ENCODE results near the gene PNPLA2. TPM values are rescaled to one million over a fixed set of nuclear protein-coding genes. Genes with fewer than 3 reads are reported as not detected.
A peak's percentile ranks its signal among the peaks of the same experiment; 100 is the strongest.

PNPLA2 gene
- total and polyA plus RNA-seq, 9 donors = 9.0 to 46.1 (median 28.0) TPM

GRCh38 chr11:819943-820649, 1.4 kb downstream of the PNPLA2 start:
- Histone ChIP-seq H3K4me1 (ENCODE audit: control insufficient read depth, insufficient read depth, low read length) (peaks cover 48% of the 10 kb centered on the region), H3K27ac (ENCODE audit: low read length) (peak overlapping the region; percentile 42), H3K4me3 (ENCODE audit: low read length) (peak overlapping the region; percentile 73), H3K9me3 (replicated peaks; ENCODE audit: control insufficient read depth, low read depth, low read length) (no peaks in the 10 kb centered on the region), H3K36me3 (ENCODE audit: control insufficient read depth, insufficient read depth, low read length) (peaks cover 27% of the 10 kb centered on the region), H3K27me3 (ENCODE audit: control insufficient read depth, insufficient read depth, low read length) (no peaks in the 10 kb centered on the region)
- DNase-seq = peak; percentile 80
- whole genome bisulfite sequencing (ENCODE audit: insufficient coverage) = 4% methylated on average over 46 of the region's 47 CpGs

- Histone ChIP-seq H3K27me3 (ENCODE audit: control insufficient read depth, insufficient read depth, low read length) (peaks cover 6% of the 10 kb centered on the region), H3K9me3 (replicated peaks; ENCODE audit: control insufficient read depth, low read depth, low read length) (no peaks in the 10 kb centered on the region), H3K36me3 (ENCODE audit: control insufficient read depth, insufficient read depth, low read length) (peaks cover 23% of the 10 kb centered on the region), H3K4me1 (ENCODE audit: control insufficient read depth, insufficient read depth, low read length) (peaks cover 55% of the 10 kb centered on the region), H3K27ac (ENCODE audit: low read length) (peak overlapping the region; percentile 38), H3K4me3 (ENCODE audit: low read length) (peak overlapping the region; percentile 73)
- 55% methylated on average over 9 of the region's 11 CpGs for whole genome bisulfite sequencing (ENCODE audit: insufficient coverage)
- DNase-seq = peak; percentile 64
Measured at GRCh38 chr11:820655-821511, 2.2 kb downstream of the PNPLA2 start.

GRCh38 chr11:821512-822371, 3.0 kb downstream of the PNPLA2 start:
- peak; percentile 55 for DNase-seq
- Histone ChIP-seq H3K27ac (ENCODE audit: low read length) (no peak overlapping the region), H3K9me3 (replicated peaks; ENCODE audit: control insufficient read depth, low read depth, low read length) (no peaks in the 10 kb centered on the region), H3K4me1 (ENCODE audit: control insufficient read depth, insufficient read depth, low read length) (peaks cover 64% of the 10 kb centered on the region), H3K4me3 (ENCODE audit: low read length) (no peak overlapping the region), H3K36me3 (ENCODE audit: control insufficient read depth, insufficient read depth, low read length) (peaks cover 23% of the 10 kb centered on the region), H3K27me3 (ENCODE audit: control insufficient read depth, insufficient read depth, low read length) (peaks cover 11% of the 10 kb centered on the region)
- 85% methylated on average over 8 of the region's 22 CpGs for WGBS (ENCODE audit: insufficient coverage)

GRCh38 chr11:823441-824291, 5.0 kb downstream of the PNPLA2 start:
- Histone ChIP-seq H3K36me3 (ENCODE audit: control insufficient read depth, insufficient read depth, low read length) (peaks cover 23% of the 10 kb centered on the region), H3K27ac (ENCODE audit: low read length) (no peak overlapping the region), H3K27me3 (ENCODE audit: control insufficient read depth, insufficient read depth, low read length) (peaks cover 19% of the 10 kb centered on the region), H3K4me1 (ENCODE audit: control insufficient read depth, insufficient read depth, low read length) (peaks cover 79% of the 10 kb centered on the region), H3K9me3 (replicated peaks; ENCODE audit: control insufficient read depth, low read depth, low read length) (no peaks in the 10 kb centered on the region), H3K4me3 (ENCODE audit: low read length) (no peak overlapping the region)
- no peak for DNase-seq
- 81% methylated on average over 35 of the region's 53 CpGs for WGBS (ENCODE audit: insufficient coverage)

GRCh38 chr11:824292-824880, 5.7 kb downstream of the PNPLA2 start:
- WGBS (ENCODE audit: insufficient coverage) = 50% methylated on average over 58 of the region's 59 CpGs
- H3K4me3 ChIP-seq (ENCODE audit: low read length) = no peak overlapping the region

GRCh38 chr11:824942-825341, 6.2 kb downstream of the PNPLA2 start:
- DNase-seq = no peak
- Histone ChIP-seq H3K4me3 (ENCODE audit: low read length) (no peak overlapping the region), H3K9me3 (replicated peaks; ENCODE audit: control insufficient read depth, low read depth, low read length) (no peaks in the 10 kb centered on the region), H3K27ac (ENCODE audit: low read length) (peak overlapping the region; percentile 71), H3K27me3 (ENCODE audit: control insufficient read depth, insufficient read depth, low read length) (peaks cover 31% of the 10 kb centered on the region), H3K36me3 (ENCODE audit: control insufficient read depth, insufficient read depth, low read length) (peaks cover 23% of the 10 kb centered on the region), H3K4me1 (ENCODE audit: control insufficient read depth, insufficient read depth, low read length) (peaks cover 87% of the 10 kb centered on the region)
- 83% methylated on average over 3 of the region's 11 CpGs for WGBS (ENCODE audit: insufficient coverage)

More at GRCh38 chr11:824292-824880, 5.7 kb downstream of the PNPLA2 start:
- H3K27ac ChIP-seq (ENCODE audit: low read length) = peak overlapping the region; percentile 71
- H3K9me3 ChIP-seq (replicated peaks; ENCODE audit: control insufficient read depth, low read depth, low read length) = no peaks in the 10 kb centered on the region
- H3K4me1 ChIP-seq (ENCODE audit: control insufficient read depth, insufficient read depth, low read length) = peaks cover 81% of the 10 kb centered on the region
- H3K36me3 ChIP-seq (ENCODE audit: control insufficient read depth, insufficient read depth, low read length) = peaks cover 23% of the 10 kb centered on the region
- peaks cover 25% of the 10 kb centered on the region for H3K27me3 ChIP-seq (ENCODE audit: control insufficient read depth, insufficient read depth, low read length)
- DNase-seq = peak; percentile 83

GRCh38 chr11:825366-826226, 6.9 kb downstream of the PNPLA2 start:
- peak overlapping the region; percentile 7 for H3K27ac ChIP-seq (ENCODE audit: low read length)
- H3K9me3 ChIP-seq (replicated peaks; ENCODE audit: control insufficient read depth, low read depth, low read length) = no peaks in the 10 kb centered on the region
- peaks cover 87% of the 10 kb centered on the region for H3K4me1 ChIP-seq (ENCODE audit: control insufficient read depth, insufficient read depth, low read length)
- peaks cover 37% of the 10 kb centered on the region for H3K27me3 ChIP-seq (ENCODE audit: control insufficient read depth, insufficient read depth, low read length)
- DNase-seq = no peak
- H3K36me3 ChIP-seq (ENCODE audit: control insufficient read depth, insufficient read depth, low read length) = peaks cover 23% of the 10 kb centered on the region
- H3K4me3 ChIP-seq (ENCODE audit: low read length) = no peak overlapping the region
- WGBS (ENCODE audit: insufficient coverage) = 77% methylated on average over 9 of the region's 12 CpGs

GRCh38 chr11:826227-826621, 7.5 kb downstream of the PNPLA2 start:
- H3K4me3 ChIP-seq (ENCODE audit: low read length) = no peak overlapping the region
- 89% methylated on average over 3 of the region's 9 CpGs for WGBS (ENCODE audit: insufficient coverage)
- DNase-seq = no peak
- peaks cover 44% of the 10 kb centered on the region for H3K27me3 ChIP-seq (ENCODE audit: control insufficient read depth, insufficient read depth, low read length)
- peaks cover 87% of the 10 kb centered on the region for H3K4me1 ChIP-seq (ENCODE audit: control insufficient read depth, insufficient read depth, low read length)
- H3K9me3 ChIP-seq (replicated peaks; ENCODE audit: control insufficient read depth, low read depth, low read length) = no peaks in the 10 kb centered on the region
- H3K27ac ChIP-seq (ENCODE audit: low read length) = no peak overlapping the region
- H3K36me3 ChIP-seq (ENCODE audit: control insufficient read depth, insufficient read depth, low read length) = peaks cover 23% of the 10 kb centered on the region

Measured in muscle of leg (tissue), 11 donors.